ENCODE measurements around the gene TRNT1.

TRNT1 gene

GRCh38 chr3:3191675-3192285, 65.0 kb downstream of the TRNT1 start:
- FAIRE-seq (no peak), DNase-seq (ENCODE audit: insufficient read length, low spot score) (no peak)
- TF ChIP-seq CTCF (IDR thresholded peaks at IDR 0.05; ENCODE audit: insufficient read depth, missing control alignments), result no peak

- FAIRE-seq (no peak), DNase-seq (ENCODE audit: insufficient read length, low spot score) (no peak)
- no peak for TF ChIP-seq CTCF (IDR thresholded peaks at IDR 0.05; ENCODE audit: insufficient read depth, missing control alignments)
Observed at GRCh38 chr3:3192286-3192675, 65.5 kb downstream of the TRNT1 start.

GRCh38 chr3:3194861-3195260, 68.1 kb downstream of the TRNT1 start:
- TF ChIP-seq CTCF (IDR thresholded peaks at IDR 0.05; ENCODE audit: insufficient read depth, missing control alignments), result no peak
- FAIRE-seq, result no peak
- DNase-seq (ENCODE audit: insufficient read length, low spot score), result no peak

- no peak for DNase-seq (ENCODE audit: insufficient read length, low spot score)
- FAIRE-seq, result no peak
- TF ChIP-seq CTCF (IDR thresholded peaks at IDR 0.05; ENCODE audit: insufficient read depth, missing control alignments), result peak; percentile 52
Observed at GRCh38 chr3:3196148-3196861, 69.6 kb downstream of the TRNT1 start.

Data from D721Med (cell line).